ENCODE results near the gene NRAP. TPM values are rescaled to one million over a fixed set of nuclear protein-coding genes. Genes with fewer than 3 reads are reported as not detected.

Gene NRAP
- total and polyA plus RNA-seq, 2 experiments from 2014 or later, result 0.04 TPM; not detected in 1

GRCh38 chr10:113554214-113554613 is 109.6 kb downstream of the NRAP start:
- Histone ChIP-seq H3K36me3 (replicated peaks; ENCODE audit: insufficient read depth, low read depth) (no peaks in the 10 kb centered on the region), H2AFZ (no peak overlapping the region), H3K4me3 (peak overlapping the region; percentile 2), H4K20me1 (ENCODE audit: insufficient read depth, poor library complexity, severe bottlenecking) (no peaks in the 10 kb centered on the region), H3K27ac (peak overlapping the region; percentile 78), H3K79me2 (peaks cover 44% of the 10 kb centered on the region), H3K4me1 (ENCODE audit: insufficient read depth) (peaks cover 46% of the 10 kb centered on the region), H3K4me2 (peak overlapping the region; percentile 72), H3K9me3 (ENCODE audit: low read depth) (no peaks in the 10 kb centered on the region), H3K9me2 (replicated peaks; ENCODE audit: insufficient read depth) (no peaks in the 10 kb centered on the region), H3K27me3 (no peaks in the 10 kb centered on the region)
- no peak for DNase-seq (ENCODE audit: low spot score)
- TF ChIP-seq, protein P1, sequence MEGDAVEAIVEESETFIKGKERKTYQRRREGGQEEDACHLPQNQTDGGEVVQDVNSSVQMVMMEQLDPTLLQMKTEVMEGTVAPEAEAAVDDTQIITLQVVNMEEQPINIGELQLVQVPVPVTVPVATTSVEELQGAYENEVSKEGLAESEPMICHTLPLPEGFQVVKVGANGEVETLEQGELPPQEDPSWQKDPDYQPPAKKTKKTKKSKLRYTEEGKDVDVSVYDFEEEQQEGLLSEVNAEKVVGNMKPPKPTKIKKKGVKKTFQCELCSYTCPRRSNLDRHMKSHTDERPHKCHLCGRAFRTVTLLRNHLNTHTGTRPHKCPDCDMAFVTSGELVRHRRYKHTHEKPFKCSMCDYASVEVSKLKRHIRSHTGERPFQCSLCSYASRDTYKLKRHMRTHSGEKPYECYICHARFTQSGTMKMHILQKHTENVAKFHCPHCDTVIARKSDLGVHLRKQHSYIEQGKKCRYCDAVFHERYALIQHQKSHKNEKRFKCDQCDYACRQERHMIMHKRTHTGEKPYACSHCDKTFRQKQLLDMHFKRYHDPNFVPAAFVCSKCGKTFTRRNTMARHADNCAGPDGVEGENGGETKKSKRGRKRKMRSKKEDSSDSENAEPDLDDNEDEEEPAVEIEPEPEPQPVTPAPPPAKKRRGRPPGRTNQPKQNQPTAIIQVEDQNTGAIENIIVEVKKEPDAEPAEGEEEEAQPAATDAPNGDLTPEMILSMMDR (IDR thresholded peaks at IDR 0.05; ENCODE audit: poor library complexity), result no peak
- TF ChIP-seq EZH2phosphoT487 (IDR thresholded peaks at IDR 0.05; ENCODE audit: low read depth, severe bottlenecking, unreplicated experiment) (no peak), EZH2 (IDR thresholded peaks at IDR 0.05; ENCODE audit: borderline replicate concordance) (no peak)
- WGBS (ENCODE audit: low lambda C conversion rate, missing lambda C conversion rate), result 51% methylated on average over 5 of the region's 5 CpGs

DNA sequence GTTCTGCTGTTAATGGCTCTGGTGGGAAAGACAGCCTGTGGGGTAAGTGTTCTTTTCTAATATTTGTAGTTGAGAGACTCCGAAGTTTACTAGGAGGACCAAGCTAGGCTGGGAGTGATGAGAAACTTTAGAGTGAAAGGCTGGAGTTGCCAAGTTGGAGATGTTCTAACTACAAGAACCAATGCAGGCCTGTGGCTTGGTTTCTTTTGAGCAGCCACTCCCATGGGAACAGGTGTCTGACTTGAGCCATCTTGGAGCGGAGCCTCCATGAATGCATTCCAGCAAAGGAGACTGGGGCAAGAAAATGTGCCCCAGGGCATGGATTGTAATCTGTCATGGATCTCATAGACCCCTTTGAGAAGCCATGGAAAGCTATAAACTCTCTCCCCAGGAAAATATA is 110.7 kb downstream of the NRAP start:
- Histone ChIP-seq H3K27ac (peak overlapping the region; percentile 78), H3K9me2 (replicated peaks; ENCODE audit: insufficient read depth) (no peaks in the 10 kb centered on the region), H3K4me1 (ENCODE audit: insufficient read depth) (peaks cover 46% of the 10 kb centered on the region), H3K4me2 (peak overlapping the region; percentile 72), H4K20me1 (ENCODE audit: insufficient read depth, poor library complexity, severe bottlenecking) (no peaks in the 10 kb centered on the region), H3K9me3 (ENCODE audit: low read depth) (no peaks in the 10 kb centered on the region), H3K79me2 (peaks cover 34% of the 10 kb centered on the region), H3K27me3 (no peaks in the 10 kb centered on the region), H3K4me3 (peak overlapping the region; percentile 2), H2AFZ (no peak overlapping the region), H3K36me3 (replicated peaks; ENCODE audit: insufficient read depth, low read depth) (no peaks in the 10 kb centered on the region)
- no peak for DNase-seq (ENCODE audit: low spot score)
- 63% methylated on average over 2 of the region's 2 CpGs for WGBS (ENCODE audit: low lambda C conversion rate, missing lambda C conversion rate)
- TF ChIP-seq, protein P1 (IDR thresholded peaks at IDR 0.05; ENCODE audit: poor library complexity), result no peak
- TF ChIP-seq EZH2 (IDR thresholded peaks at IDR 0.05; ENCODE audit: borderline replicate concordance) (no peak), EZH2phosphoT487 (IDR thresholded peaks at IDR 0.05; ENCODE audit: low read depth, severe bottlenecking, unreplicated experiment) (no peak)

- Histone ChIP-seq H3K4me3 (peak within 1 kb of the TSS; percentile 2), H4K20me1 (ENCODE audit: insufficient read depth, poor library complexity, severe bottlenecking) (no peaks in the 10 kb centered on the region), H3K9me2 (replicated peaks; ENCODE audit: insufficient read depth) (no peaks in the 10 kb centered on the region), H3K27me3 (no peaks in the 10 kb centered on the region), H3K4me2 (peak within 1 kb of the TSS; percentile 72), H2AFZ (no peak within 1 kb of the TSS), H3K4me1 (ENCODE audit: insufficient read depth) (peaks cover 41% of the 10 kb centered on the region), H3K27ac (peak within 1 kb of the TSS; percentile 78), H3K79me2 (peaks cover 29% of the 10 kb centered on the region), H3K9me3 (ENCODE audit: low read depth) (no peaks in the 10 kb centered on the region), H3K36me3 (replicated peaks; ENCODE audit: insufficient read depth, low read depth) (no peaks in the 10 kb centered on the region)
- 32% methylated on average over 3 of the region's 3 CpGs for WGBS (ENCODE audit: low lambda C conversion rate, missing lambda C conversion rate)
- TF ChIP-seq EZH2phosphoT487 (IDR thresholded peaks at IDR 0.05; ENCODE audit: low read depth, severe bottlenecking, unreplicated experiment), result no peak
- peak; percentile 59 for DNase-seq (ENCODE audit: low spot score)
Observed at GRCh38 chr10:113552701-113553100, 111.1 kb downstream of the NRAP start, which contains the start of gene HABP2. HABP2 (plus strand) TSS chr10:113553053; CDS start chr10:113553122, 69 bp downstream.

- Histone ChIP-seq H3K79me2 (peaks cover 22% of the 10 kb centered on the region), H3K9me3 (ENCODE audit: low read depth) (no peaks in the 10 kb centered on the region), H3K4me3 (no peak overlapping the region), H2AFZ (no peak overlapping the region), H3K4me2 (peak overlapping the region; percentile 72), H3K27ac (peak overlapping the region; percentile 78), H3K9me2 (replicated peaks; ENCODE audit: insufficient read depth) (no peaks in the 10 kb centered on the region), H3K36me3 (replicated peaks; ENCODE audit: insufficient read depth, low read depth) (no peaks in the 10 kb centered on the region), H4K20me1 (ENCODE audit: insufficient read depth, poor library complexity, severe bottlenecking) (no peaks in the 10 kb centered on the region), H3K27me3 (no peaks in the 10 kb centered on the region), H3K4me1 (ENCODE audit: insufficient read depth) (peaks cover 38% of the 10 kb centered on the region)
- WGBS (ENCODE audit: low lambda C conversion rate, missing lambda C conversion rate), result 57% methylated on average over 3 of the region's 3 CpGs
- no peak for TF ChIP-seq EZH2 (IDR thresholded peaks at IDR 0.05; ENCODE audit: borderline replicate concordance)
- DNase-seq (ENCODE audit: low spot score), result no peak
Observed at GRCh38 chr10:113552014-113552413, 111.8 kb downstream of the NRAP start.

Measured in hepatocyte (in vitro differentiated cells).